Measurements from ENCODE around the gene APOF.
A peak's percentile ranks its signal among the peaks of the same experiment; 100 is the strongest.
"Not testable (repeated sequence)": the region's sequence is repeated elsewhere in the genome, so short reads cannot be mapped to it uniquely, and the experiment has no call there.

The APOF gene

GRCh38 chr12:56326533-56326932 lies 36.1 kb downstream of the APOF start:
- no peak for DNase-seq

GRCh38 chr12:56326126-56326525 lies 36.5 kb downstream of the APOF start:
- DNase-seq: no peak

- no peak for DNase-seq
Measured at GRCh38 chr12:56324206-56324605, 38.5 kb downstream of the APOF start.

GRCh38 chr12:56321610-56322009 lies 41.0 kb downstream of the APOF start:
- DNase-seq: not testable (repeated sequence)

- DNase-seq: no peak
Measured at GRCh38 chr12:56321027-56321426, 41.6 kb downstream of the APOF start.

GRCh38 chr12:56317675-56318074 lies 45.0 kb downstream of the APOF start:
- DNase-seq: no peak

- peak; percentile 91 for DNase-seq
Measured at GRCh38 chr12:56315622-56316473, 46.8 kb downstream of the APOF start, which contains the start of gene CNPY2. Gene CNPY2, minus strand, starts transcription at chr12:56315988. Its CDS starts 771 bp downstream, at chr12:56315217.

- no peak for DNase-seq
Measured at GRCh38 chr12:56315249-56315621, 47.4 kb downstream of the APOF start.

- no peak for DNase-seq
Measured at GRCh38 chr12:56311003-56311402, 51.7 kb downstream of the APOF start.
